T-helper 2 cell treated with Interferon-gamma antibody and Interleukin-4, amounts not matched to agents 100 ng/mL and 5 ng/mL, for 36 hours (primary cell): Measurements from ENCODE around the gene NEGR1. TPM values are rescaled to one million over a fixed set of nuclear protein-coding genes. Genes with fewer than 3 reads are reported as not detected.

Experiments
- intact Hi-C: fragments of 100-400 bp; cut with micrococcal nuclease; formaldehyde crosslinking; loops from one replicate; pipeline ENCODE4 v1.15.1; 2023
- total RNA-seq: library from RNA; stranded (reverse); gene quantifications from 2 replicates; pipeline ENCODE4 v1.2.3, GENCODE V29; 2022

The NEGR1 gene
- total RNA-seq, 1 donor from 2014 or later, result not detected

GRCh38 chr1:71583756-71584155, 698.6 kb downstream of the NEGR1 start:
- intact Hi-C loops, result no loop called here

- intact Hi-C loops, result no loop called here
Observed at GRCh38 chr1:71582673-71583072, 699.7 kb downstream of the NEGR1 start.

GRCh38 chr1:71577451-71578131, 704.7 kb downstream of the NEGR1 start:
- intact Hi-C loops, result no loop called here

GRCh38 chr1:71572038-71572437, 710.3 kb downstream of the NEGR1 start:
- intact Hi-C loops, result no loop called here

- intact Hi-C loops, result no loop called here
Observed at GRCh38 chr1:71566413-71566812, 715.9 kb downstream of the NEGR1 start.

DNA sequence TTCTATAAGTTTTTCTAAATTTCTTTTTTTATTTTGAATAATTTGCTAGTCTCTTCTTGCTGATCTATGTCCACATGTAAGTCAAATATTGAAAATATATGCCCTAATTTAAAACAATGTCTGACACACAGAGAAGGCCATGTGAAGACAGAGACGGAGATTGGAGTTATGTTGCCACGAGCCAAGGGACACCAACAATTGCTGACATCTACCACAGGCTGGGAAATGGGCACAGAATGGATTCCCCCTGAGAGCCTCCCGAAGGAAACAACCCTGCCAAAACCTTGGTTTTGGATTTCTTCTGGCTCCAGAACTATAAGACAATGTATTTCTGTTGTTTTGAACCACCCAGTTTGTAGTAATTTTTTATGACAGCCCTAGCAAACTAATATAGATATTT, 716.5 kb downstream of the NEGR1 start:
- intact Hi-C loops, result no loop called here

GRCh38 chr1:71565262-71565661, 717.1 kb downstream of the NEGR1 start:
- intact Hi-C loops, result no loop called here

DNA sequence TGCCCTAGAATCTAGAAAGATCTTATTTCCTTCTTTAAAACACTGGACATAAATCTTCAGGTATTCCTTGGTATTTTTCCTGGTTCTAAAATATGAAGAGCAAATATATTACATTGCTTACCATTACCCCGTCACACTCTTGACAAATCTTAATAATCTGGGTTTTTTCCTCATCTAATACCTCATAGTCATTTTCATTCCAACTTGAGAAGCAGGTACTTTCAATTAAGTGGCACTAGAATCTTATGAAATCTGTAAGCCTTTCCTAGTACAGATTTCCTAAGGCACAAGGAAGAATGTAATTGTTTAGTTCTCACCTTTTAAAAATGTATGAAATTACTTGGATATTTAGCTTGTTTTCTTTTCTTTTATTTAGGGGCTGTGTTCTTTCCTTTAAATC, 720.0 kb downstream of the NEGR1 start:
- intact Hi-C loops, result no loop called here

DNA sequence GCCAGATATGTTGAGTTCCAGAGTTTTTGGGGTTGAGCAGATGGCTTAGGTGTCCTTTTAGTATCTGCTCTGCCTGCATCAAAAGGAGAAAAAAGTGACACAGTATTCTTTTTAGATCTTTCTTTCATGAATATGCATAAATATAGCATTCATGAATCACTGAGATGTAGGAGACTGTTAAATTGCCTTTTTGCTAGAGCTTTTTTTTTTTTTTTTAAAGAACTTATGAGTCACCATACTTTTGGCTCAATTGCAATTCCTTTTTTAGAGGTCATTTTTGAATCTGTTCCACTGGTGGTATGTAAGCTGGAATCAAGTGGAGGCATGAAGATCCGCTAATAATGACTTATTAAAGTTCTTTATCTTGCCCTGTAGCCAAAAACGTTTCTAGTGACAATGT, 720.6 kb downstream of the NEGR1 start:
- intact Hi-C loops, result no loop called here

DNA sequence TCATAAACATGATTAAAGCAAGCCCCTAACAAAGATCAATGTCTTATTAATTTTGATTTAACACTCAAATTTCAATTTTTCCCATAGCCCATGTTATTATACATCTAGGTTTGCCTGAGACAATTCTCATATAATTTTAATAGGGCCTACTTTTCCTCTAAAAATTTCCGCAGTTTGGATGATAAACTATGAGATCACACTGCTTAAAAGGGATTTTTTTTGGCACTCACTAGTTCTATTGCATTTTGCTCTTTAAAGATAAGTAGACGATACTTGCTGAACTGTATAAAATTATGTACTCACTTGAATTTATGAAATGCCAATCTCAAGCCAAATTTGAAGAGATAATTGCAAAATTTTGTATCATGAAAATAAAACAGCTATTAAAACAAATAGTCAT, 721.1 kb downstream of the NEGR1 start:
- intact Hi-C loops, result no loop called here

DNA sequence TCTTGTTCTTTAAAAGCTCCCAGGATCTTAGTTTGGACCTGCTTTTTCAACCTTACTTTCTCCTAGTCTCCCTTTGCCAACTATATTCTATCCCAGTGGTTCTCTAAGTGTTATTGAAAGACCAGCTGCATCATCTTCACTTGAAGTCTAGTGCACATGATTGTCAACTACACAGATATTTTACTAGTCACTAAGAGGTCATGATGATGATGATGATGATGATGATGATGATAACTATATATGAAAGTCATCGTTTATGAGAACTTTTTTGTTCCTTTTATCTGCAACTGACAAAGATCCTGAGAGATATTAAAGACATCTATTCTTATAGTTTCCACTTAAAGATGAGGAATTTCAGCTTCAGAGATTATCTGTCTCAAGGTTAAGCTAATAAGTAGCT, 722.5 kb downstream of the NEGR1 start:
- intact Hi-C loops, result no loop called here

GRCh38 chr1:71557138-71557537, 725.2 kb downstream of the NEGR1 start:
- intact Hi-C loops, result no loop called here

- intact Hi-C loops, result no loop called here
Observed at GRCh38 chr1:71548398-71548890, 733.9 kb downstream of the NEGR1 start.

DNA sequence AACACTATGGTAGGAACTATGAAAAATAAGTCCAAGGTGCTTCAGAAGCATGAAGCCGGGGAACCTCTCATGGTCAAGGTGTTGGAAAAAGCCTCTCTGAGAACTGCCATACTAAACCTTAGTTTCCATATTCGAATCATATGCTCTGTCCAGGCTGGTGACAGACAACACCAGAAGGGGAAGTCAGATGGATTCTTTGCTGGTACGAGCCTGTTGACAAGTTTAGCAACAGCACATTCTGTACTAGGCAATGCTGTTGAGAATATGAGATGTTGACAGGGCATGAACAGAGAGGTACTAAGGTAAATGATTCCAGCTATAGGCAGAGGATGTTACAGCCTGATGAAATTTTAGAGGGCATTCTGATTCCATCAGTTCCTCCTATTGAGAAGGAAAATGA, 740.2 kb downstream of the NEGR1 start:
- intact Hi-C loops, result no loop called here

- intact Hi-C loops, result no loop called here
Observed at GRCh38 chr1:71533950-71534349, 748.4 kb downstream of the NEGR1 start.

DNA sequence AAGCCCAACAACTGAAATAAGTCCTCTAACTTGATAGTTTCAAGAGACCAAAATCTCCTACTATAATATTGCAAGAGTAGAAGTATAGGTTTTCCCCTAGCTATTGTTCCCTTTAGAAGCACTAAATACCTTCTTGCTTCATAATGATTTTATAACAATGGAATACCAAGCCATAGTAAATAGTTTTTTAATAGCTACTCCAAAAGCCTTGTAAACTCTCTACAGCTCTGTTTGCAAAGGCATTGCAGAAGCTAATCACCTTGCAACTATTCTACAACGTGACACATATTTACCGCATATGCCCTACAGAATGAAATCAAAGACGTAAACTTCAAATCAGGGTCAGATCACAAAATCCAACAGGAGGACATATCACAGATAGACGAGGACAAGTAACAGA, 750.0 kb downstream of the NEGR1 start:
- intact Hi-C loops, result no loop called here

DNA sequence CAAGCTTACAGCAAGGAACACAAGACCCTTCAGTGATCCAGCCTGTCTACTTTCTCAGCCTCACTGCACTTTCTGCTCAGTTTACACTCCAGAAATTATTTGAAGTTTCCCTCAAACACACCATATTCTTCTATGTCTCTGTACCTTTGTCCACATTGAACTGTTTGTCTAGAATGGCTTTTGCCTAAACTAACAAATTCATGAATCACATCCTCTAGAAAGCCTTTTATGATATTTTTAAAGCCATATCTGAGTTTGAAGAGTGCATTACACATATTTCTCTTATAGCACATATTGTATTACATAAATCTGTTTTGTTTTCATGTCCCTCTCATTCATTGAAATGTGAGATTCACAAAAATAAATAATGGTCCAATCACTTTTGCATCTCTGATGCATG, 755.5 kb downstream of the NEGR1 start:
- intact Hi-C loops, result no loop called here

GRCh38 chr1:71522721-71523120, 759.6 kb downstream of the NEGR1 start:
- intact Hi-C loops, result no loop called here

DNA sequence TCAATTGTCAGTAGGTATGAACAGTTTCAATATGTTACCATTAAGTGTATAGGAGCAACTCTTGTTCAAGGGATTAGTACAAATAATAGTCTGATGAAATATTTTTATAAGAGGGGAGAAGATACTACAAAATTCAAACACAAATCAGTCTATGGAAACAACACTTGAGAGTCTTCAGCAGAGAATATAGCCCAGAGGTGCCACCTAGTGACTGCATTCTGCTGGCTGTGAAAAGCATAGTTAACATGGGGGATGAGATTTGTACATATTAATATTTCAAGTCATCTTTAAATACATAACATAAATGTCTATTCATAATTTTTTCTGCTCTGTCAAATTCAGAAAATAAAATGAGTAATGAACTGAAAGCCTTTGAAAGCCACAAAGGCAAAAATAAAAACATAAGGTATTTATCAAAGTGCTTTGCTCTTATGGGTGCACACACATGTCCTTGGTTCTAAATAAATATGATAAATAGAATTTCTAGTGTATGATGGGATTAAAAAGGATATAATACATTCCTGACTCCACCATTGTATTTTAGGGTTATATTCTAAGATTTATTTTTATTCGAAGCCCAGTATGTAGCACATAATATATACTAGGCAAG, 760.6 kb downstream of the NEGR1 start:
- intact Hi-C loops, result no loop called here

DNA sequence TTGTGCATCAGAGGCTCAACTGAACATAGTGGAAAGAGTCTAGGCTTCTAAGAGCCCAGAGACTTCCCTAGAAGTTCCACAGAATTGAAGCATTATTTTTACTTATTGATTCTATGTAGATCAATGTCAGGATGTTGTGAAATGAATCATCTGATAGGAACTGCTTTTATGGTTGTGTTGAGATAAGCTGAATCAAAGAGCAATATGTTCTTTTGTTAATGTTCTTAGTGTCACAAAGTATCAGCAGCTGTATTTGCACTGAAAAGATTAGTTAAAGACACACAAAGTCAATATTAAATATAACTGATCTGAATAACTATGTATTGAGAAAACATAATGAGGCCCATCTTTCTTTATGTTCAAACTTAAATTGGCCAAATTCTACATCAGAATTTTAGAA, 770.8 kb downstream of the NEGR1 start:
- intact Hi-C loops, result no loop called here

DNA sequence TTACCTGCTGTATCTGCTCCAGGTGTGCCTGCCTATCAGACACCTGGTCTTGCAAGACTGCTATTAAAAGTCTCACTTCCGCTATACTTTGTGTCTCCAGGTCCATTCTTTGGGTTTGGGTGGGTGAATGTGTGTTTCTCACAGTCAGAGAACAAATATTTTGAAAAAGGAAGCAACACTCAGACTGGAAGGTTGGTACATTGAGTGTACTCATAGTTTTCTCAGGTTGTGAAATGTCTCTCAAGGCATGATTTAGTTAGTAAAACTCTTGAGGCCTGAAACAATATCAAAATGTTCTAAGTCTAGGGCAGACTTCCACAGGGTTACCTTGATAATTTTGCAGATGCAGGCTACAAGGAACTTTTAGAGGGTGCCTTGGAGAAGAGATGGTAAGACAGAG, 771.6 kb downstream of the NEGR1 start:
- intact Hi-C loops, result no loop called here

DNA sequence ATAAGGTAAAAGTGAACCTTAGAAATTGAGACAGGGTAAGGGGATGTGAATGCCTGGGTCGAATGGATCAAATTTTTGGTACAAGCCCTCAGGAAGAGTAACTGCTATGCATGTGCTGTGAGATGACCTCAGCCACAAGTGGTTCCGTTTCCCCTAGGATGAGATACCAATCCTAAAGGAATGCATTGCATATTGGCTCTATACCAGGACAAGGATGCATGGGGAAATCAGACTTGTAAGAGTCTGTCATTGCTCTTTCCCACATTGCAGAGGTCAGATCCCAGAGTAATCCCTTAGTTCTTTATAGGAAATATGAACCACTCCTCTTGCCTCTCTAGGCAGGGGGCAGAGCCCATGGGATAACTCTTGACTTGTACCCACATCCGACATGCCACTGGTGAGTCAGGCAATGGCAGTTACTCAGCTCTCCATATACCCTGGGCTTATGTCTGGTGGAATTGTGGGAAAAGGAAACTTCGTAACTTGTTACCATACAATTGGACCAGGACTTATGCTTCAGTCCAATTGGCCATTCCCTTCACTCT, 773.2 kb downstream of the NEGR1 start:
- intact Hi-C loops, result no loop called here

DNA sequence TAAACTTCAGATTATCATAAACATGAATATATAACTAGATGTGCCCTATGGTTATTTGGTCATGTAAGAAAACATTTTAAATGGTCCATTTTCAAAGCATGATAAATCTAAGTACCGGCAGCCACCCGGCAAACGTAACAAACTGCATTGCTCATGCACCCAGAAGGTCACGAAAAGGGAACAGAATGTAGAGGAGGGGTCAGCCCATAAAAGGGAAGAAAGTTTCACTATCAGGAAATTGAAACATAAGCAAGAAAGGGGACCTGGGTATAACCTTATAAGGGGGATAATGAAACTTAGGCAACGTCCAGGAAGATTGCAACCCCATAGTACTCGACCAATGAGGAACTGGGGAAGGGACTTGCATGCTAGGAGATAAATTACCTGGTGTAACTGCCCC, 780.3 kb downstream of the NEGR1 start:
- intact Hi-C loops, result no loop called here
